HEK293 (cell line): ENCODE data around the gene CENPO.

Experiments used
- BCL6B ChIP-seq: fragments of 450-650 bp; formaldehyde crosslinking; IDR thresholded peaks from 2 replicates; pipeline ENCODE4 v1.5.1; 2017; ENCODE audit warnings: missing biosample characterization, missing genetic modification characterization
- GLIS2 ChIP-seq: fragments of 450-650 bp; formaldehyde crosslinking; IDR thresholded peaks from 2 replicates; pipeline ENCODE4 v1.5.1; 2016; ENCODE audit warnings: missing biosample characterization, missing genetic modification characterization
- IKZF3 ChIP-seq: fragments of 450-650 bp; IDR thresholded peaks from 2 replicates; pipeline ENCODE4 v1.5.0; 2018; ENCODE audit warnings: missing biosample characterization, mild to moderate bottlenecking, missing genetic modification characterization, moderate library complexity
- KLF1 ChIP-seq: fragments of 450-650 bp; formaldehyde crosslinking; IDR thresholded peaks from 2 replicates; pipeline ENCODE4 v1.5.1; 2016; ENCODE audit warnings: missing biosample characterization, missing genetic modification characterization
- KLF7 ChIP-seq: fragments of 450-650 bp; formaldehyde crosslinking; IDR thresholded peaks from 2 replicates; pipeline ENCODE4 v1.5.1; 2016; ENCODE audit warnings: missing biosample characterization, missing genetic modification characterization, borderline replicate concordance
- KLF8 ChIP-seq: fragments of 450-650 bp; formaldehyde crosslinking; IDR thresholded peaks from 2 replicates; pipeline ENCODE4 v1.5.1; 2016; ENCODE audit warnings: missing biosample characterization, missing genetic modification characterization
- MZF1 ChIP-seq: fragments of 450-650 bp; formaldehyde crosslinking; IDR thresholded peaks from 2 replicates; pipeline ENCODE4 v1.5.1; 2017; ENCODE audit warnings: missing biosample characterization, missing genetic modification characterization, borderline replicate concordance
- SETDB1 ChIP-seq: IDR thresholded peaks from one replicate; pipeline ENCODE4 v1.6.1; 2017; ENCODE audit warnings: mild to moderate bottlenecking, low read length, moderate library complexity, mixed read lengths; ENCODE audit not compliant: insufficient read length
- SP3 ChIP-seq: fragments of 450-650 bp; formaldehyde crosslinking; IDR thresholded peaks from 2 replicates; pipeline ENCODE4 v1.5.1; 2016; ENCODE audit warnings: missing biosample characterization, missing genetic modification characterization
- SP7 ChIP-seq: fragments of 450-650 bp; formaldehyde crosslinking; IDR thresholded peaks from 2 replicates; pipeline ENCODE4 v1.5.1; 2016; ENCODE audit warnings: missing biosample characterization, missing genetic modification characterization
- WT1 ChIP-seq: fragments of 450-650 bp; formaldehyde crosslinking; IDR thresholded peaks from 2 replicates; pipeline ENCODE4 v1.5.1; 2016; ENCODE audit warnings: missing biosample characterization, missing genetic modification characterization
- ZBTB17 ChIP-seq: fragments of 450-650 bp; formaldehyde crosslinking; IDR thresholded peaks from 2 replicates; pipeline ENCODE4 v1.5.1; 2016; ENCODE audit warnings: missing biosample characterization, missing genetic modification characterization
- ZBTB26 ChIP-seq: fragments of 450-650 bp; formaldehyde crosslinking; optimal IDR thresholded peaks from 2 replicates; pipeline ENCODE3; 2016; ENCODE audit warnings: missing biosample characterization, mild to moderate bottlenecking, missing genetic modification characterization
- ZBTB48 ChIP-seq: fragments of 450-650 bp; formaldehyde crosslinking; IDR thresholded peaks from 2 replicates; pipeline ENCODE4 v1.5.1; 2016; ENCODE audit warnings: missing biosample characterization, missing genetic modification characterization
- ZEB2 ChIP-seq: fragments of 450-650 bp; formaldehyde crosslinking; IDR thresholded peaks from 2 replicates; pipeline ENCODE4 v1.5.1; 2016; ENCODE audit warnings: missing biosample characterization, missing genetic modification characterization
- ZFHX2 ChIP-seq: fragments of 450-650 bp; formaldehyde crosslinking; conservative IDR thresholded peaks from 2 replicates; pipeline ENCODE4 v1.5.1; 2016; ENCODE audit warnings: missing biosample characterization, missing genetic modification characterization
- ZNF202 ChIP-seq: fragments of 450-650 bp; formaldehyde crosslinking; IDR thresholded peaks from 2 replicates; pipeline ENCODE4 v1.5.1; 2016; ENCODE audit warnings: missing biosample characterization, missing genetic modification characterization, borderline replicate concordance
- ZNF280D ChIP-seq: fragments of 450-650 bp; formaldehyde crosslinking; IDR thresholded peaks from 2 replicates; pipeline ENCODE4 v1.5.1; 2016; ENCODE audit warnings: missing biosample characterization, missing genetic modification characterization
- ZNF335 ChIP-seq: fragments of 450-650 bp; formaldehyde crosslinking; conservative IDR thresholded peaks from 2 replicates; pipeline ENCODE4 v1.5.1; 2016; ENCODE audit warnings: missing biosample characterization, missing genetic modification characterization
- ZNF37A ChIP-seq: fragments of 450-650 bp; IDR thresholded peaks from 2 replicates; pipeline ENCODE4 v1.5.1; 2018; ENCODE audit warnings: missing biosample characterization, missing genetic modification characterization
- ZNF391 ChIP-seq: fragments of 450-650 bp; formaldehyde crosslinking; IDR thresholded peaks from 2 replicates; pipeline ENCODE4 v1.5.1; 2016; ENCODE audit warnings: low read depth, missing biosample characterization, missing genetic modification characterization, borderline replicate concordance
- ZNF426 ChIP-seq: fragments of 450-650 bp; formaldehyde crosslinking; IDR thresholded peaks from 2 replicates; pipeline ENCODE4 v1.5.1; 2017; ENCODE audit warnings: missing biosample characterization, missing genetic modification characterization, mild to moderate bottlenecking, inconsistent platforms, moderate library complexity
- ZNF501 ChIP-seq: fragments of 450-650 bp; formaldehyde crosslinking; IDR thresholded peaks from 2 replicates; pipeline ENCODE4 v1.5.1; 2016; ENCODE audit warnings: missing biosample characterization, missing genetic modification characterization
- ZNF530 ChIP-seq: fragments of 450-650 bp; formaldehyde crosslinking; IDR thresholded peaks from 2 replicates; pipeline ENCODE4 v1.5.1; 2016; ENCODE audit warnings: low read depth, missing biosample characterization, missing genetic modification characterization
- ZNF624 ChIP-seq: fragments of 450-650 bp; formaldehyde crosslinking; IDR thresholded peaks from 2 replicates; pipeline ENCODE4 v1.5.1; 2017; ENCODE audit warnings: missing biosample characterization, missing genetic modification characterization
- ZNF626 ChIP-seq: fragments of 450-650 bp; sonication (Bioruptor Pico); formaldehyde crosslinking; IDR thresholded peaks from 2 replicates; pipeline ENCODE4 v1.5.1; 2018; ENCODE audit warnings: missing biosample characterization, missing genetic modification characterization, inconsistent platforms
- ZNF785 ChIP-seq: fragments of 450-650 bp; formaldehyde crosslinking; IDR thresholded peaks from 2 replicates; pipeline ENCODE4 v1.5.1; 2016; ENCODE audit warnings: missing biosample characterization, missing genetic modification characterization
- ZNF792 ChIP-seq: fragments of 450-650 bp; formaldehyde crosslinking; IDR thresholded peaks from 2 replicates; pipeline ENCODE4 v1.5.1; 2016; ENCODE audit warnings: missing biosample characterization, missing genetic modification characterization
- ZNF843 ChIP-seq: fragments of 450-650 bp; formaldehyde crosslinking; IDR thresholded peaks from 2 replicates; pipeline ENCODE4 v1.5.1; 2016; ENCODE audit warnings: missing biosample characterization, missing genetic modification characterization
- ZSCAN16 ChIP-seq: fragments of 450-650 bp; formaldehyde crosslinking; IDR thresholded peaks from 2 replicates; pipeline ENCODE4 v1.5.1; 2016; ENCODE audit warnings: missing biosample characterization, missing genetic modification characterization
- TF ChIP-seq, protein P1 (sequence below): fragments of 450-650 bp; formaldehyde crosslinking; IDR thresholded peaks from 2 replicates; pipeline ENCODE4 v1.5.1; 2016; ENCODE audit warnings: missing biosample characterization, missing genetic modification characterization
- TF ChIP-seq, protein P2 (sequence below): fragments of 450-650 bp; formaldehyde crosslinking; IDR thresholded peaks from 2 replicates; pipeline ENCODE4 v1.5.1; 2016; ENCODE audit warnings: missing biosample characterization, missing genetic modification characterization

Gene CENPO

GRCh38 chr2:24792874-24793760, at the start of gene CENPO, which contains the start of gene PTRHD1 (continued):
- TF ChIP-seq ZFHX2 (tag by site-specific recombination) (peak; percentile 60), ZNF280D (tag by site-specific recombination) (no peak), ZNF391 (no peak), SP7 (peak; percentile 61), ZNF843 (peak; percentile 28; the same call in 1 of the 2 replicates), ZNF501 (tag by site-specific recombination) (peak; percentile 30; the same call in 1 of the 2 replicates), ZBTB48 (tag by site-specific recombination) (no peak), ZNF624 (no peak), GLIS2 (peak; percentile 78), KLF8 (tag by site-specific recombination) (peak; percentile 88), ZBTB26 (tag by site-specific recombination) (peak; percentile 92), SETDB1 (no peak), KLF1 (tag by site-specific recombination) (peak; percentile 86), WT1 (tag by site-specific recombination) (no peak), ZNF792 (tag by site-specific recombination) (no peak; the same call in 1 of the 2 replicates), ZBTB17 (tag by site-specific recombination) (peak; percentile 73), ZNF202 (no peak), KLF7 (tag by site-specific recombination) (peak; percentile 87), SP3 (tag by site-specific recombination) (peak; percentile 94), ZNF37A (tag by site-specific recombination) (no peak), ZSCAN16 (tag by site-specific recombination) (no peak), MZF1 (tag by site-specific recombination) (no peak), ZNF626 (tag by site-specific recombination) (no peak), ZNF426 (tag by site-specific recombination) (no peak), ZNF785 (tag by site-specific recombination) (no peak), BCL6B (tag by site-specific recombination) (no peak), ZNF335 (tag by site-specific recombination) (peak; percentile 95), ZEB2 (peak; percentile 65), ZNF530 (tag by site-specific recombination) (no peak), IKZF3 (tag by site-specific recombination) (no peak)
- TF ChIP-seq, protein P1, sequence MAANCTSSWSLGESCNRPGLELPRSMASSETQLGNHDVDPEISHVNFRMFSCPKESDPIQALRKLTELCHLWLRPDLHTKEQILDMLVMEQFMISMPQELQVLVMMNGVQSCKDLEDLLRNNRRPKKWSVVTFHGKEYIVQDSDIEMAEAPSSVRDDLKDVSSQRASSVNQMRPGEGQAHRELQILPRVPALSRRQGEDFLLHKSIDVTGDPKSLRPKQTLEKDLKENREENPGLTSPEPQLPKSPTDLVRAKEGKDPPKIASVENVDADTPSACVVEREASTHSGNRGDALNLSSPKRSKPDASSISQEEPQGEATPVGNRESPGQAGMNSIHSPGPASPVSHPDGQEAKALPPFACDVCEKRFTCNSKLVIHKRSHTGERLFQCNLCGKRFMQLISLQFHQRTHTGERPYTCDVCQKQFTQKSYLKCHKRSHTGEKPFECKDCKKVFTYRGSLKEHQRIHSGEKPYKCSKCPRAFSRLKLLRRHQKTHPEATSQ (tag by site-specific recombination) = no peak
- TF ChIP-seq, protein P2, sequence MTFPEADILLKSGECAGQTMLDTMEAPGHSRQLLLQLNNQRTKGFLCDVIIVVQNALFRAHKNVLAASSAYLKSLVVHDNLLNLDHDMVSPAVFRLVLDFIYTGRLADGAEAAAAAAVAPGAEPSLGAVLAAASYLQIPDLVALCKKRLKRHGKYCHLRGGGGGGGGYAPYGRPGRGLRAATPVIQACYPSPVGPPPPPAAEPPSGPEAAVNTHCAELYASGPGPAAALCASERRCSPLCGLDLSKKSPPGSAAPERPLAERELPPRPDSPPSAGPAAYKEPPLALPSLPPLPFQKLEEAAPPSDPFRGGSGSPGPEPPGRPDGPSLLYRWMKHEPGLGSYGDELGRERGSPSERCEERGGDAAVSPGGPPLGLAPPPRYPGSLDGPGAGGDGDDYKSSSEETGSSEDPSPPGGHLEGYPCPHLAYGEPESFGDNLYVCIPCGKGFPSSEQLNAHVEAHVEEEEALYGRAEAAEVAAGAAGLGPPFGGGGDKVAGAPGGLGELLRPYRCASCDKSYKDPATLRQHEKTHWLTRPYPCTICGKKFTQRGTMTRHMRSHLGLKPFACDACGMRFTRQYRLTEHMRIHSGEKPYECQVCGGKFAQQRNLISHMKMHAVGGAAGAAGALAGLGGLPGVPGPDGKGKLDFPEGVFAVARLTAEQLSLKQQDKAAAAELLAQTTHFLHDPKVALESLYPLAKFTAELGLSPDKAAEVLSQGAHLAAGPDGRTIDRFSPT = peak; percentile 42; the same call in 1 of the 2 replicates
